ENCODE measurements around the gene TMEM123.
"Not testable (repeated sequence)": the region's sequence is repeated elsewhere in the genome, so short reads cannot be mapped to it uniquely, and the experiment has no call there.

TMEM123 gene

DNA sequence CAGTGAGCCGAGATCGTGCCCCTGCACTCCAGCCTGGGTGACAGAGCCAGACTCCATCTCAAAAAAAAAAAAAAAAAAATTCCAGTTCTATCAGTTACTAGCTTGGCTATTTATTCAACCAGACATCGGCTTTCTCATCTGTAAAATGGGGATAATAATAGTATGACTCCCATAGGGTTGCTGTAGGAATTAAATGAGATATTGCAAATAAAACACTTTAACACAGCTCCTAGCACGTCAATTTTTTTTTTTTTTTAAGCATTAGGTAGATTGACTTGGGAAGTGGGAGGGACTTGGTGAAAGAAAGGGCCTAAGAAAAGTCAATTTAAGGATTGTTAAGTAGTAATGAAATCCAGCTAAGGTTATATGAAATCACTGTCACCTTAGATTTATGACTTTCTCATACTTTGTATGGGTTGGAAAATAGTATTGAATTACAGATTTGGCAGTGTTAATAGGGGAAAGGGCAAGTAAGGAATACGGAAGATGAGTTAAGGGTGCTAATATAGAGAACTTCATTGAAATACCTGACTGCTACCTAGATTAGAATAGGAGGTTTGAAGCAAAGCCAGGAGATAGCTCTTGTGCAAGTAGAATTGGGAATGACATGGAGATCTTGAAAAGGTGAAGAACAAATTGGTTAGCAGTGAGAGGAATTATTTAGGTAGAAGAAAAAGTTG is 76.7 kb downstream of the TMEM123 start:
- ATAC-seq, result no peak
- TF ChIP-seq CREB5 (CRISPR knock-in tag; IDR thresholded peaks at IDR 0.05; ENCODE audit: low read depth) (no peak), CSDC2 (CRISPR knock-in tag; IDR thresholded peaks at IDR 0.05) (no peak), RARB (CRISPR knock-in tag; IDR thresholded peaks at IDR 0.05) (no peak), ESRRG (CRISPR knock-in tag; IDR thresholded peaks at IDR 0.05) (no peak), POU6F1 (CRISPR knock-in tag; IDR thresholded peaks at IDR 0.05; ENCODE audit: borderline replicate concordance, low read depth) (no peak), OSR1 (CRISPR knock-in tag; IDR thresholded peaks at IDR 0.05) (no peak)

DNA sequence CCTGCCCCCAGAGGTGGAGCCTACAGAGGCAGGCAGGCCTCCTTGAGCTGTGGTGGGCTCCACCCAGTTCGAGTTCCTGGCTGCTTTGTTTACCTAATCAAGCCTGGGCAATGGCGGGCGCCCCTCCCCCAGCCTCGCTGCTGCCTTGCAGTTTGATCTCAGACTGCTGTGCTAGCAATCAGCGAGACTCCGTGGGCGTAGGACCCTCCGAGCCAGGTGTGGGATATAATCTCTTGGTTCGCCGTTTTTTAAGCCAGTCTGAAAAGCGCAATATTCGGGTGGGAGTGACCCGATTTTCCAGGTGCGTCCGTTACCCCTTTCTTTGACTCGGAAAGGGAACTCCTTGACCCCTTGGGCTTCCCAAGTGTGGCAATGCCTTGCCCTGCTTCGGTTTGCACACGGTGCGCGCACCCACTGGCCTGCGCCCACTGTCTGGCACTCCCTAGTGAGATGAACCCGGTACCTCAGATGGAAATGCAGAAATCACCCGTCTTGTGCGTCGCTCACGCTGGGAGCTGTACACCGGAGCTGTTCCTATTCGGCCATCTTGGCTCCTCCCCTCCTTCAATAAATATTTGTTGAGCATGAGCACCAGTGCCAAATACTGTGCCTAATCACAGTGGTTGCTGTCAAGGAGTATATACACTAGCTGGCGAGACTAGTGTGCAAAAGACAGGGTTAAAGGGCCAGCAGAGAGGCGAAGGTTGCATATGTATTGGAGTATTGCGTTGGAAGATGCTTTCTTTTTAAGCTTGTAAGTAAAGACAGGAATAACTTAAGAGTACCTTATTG is 77.7 kb downstream of the TMEM123 start:
- ATAC-seq, result not testable (repeated sequence)

- no peak for ATAC-seq
- TF ChIP-seq ESRRG (CRISPR knock-in tag; IDR thresholded peaks at IDR 0.05), result no peak
- TF ChIP-seq CREB5 (CRISPR knock-in tag; IDR thresholded peaks at IDR 0.05; ENCODE audit: low read depth), result no peak
- no peak for TF ChIP-seq BACH2 (CRISPR knock-in tag; IDR thresholded peaks at IDR 0.05; ENCODE audit: borderline replicate concordance)
- no peak for TF ChIP-seq ZNF565 (CRISPR knock-in tag; conservative IDR thresholded peaks at IDR 0.05; ENCODE audit: low read depth)
- TF ChIP-seq ZFP3 (CRISPR knock-in tag; IDR thresholded peaks at IDR 0.05), result no peak
These were observed 84.1 kb downstream of the TMEM123 start for GRCh38 chr11:102368472-102368871.

DNA sequence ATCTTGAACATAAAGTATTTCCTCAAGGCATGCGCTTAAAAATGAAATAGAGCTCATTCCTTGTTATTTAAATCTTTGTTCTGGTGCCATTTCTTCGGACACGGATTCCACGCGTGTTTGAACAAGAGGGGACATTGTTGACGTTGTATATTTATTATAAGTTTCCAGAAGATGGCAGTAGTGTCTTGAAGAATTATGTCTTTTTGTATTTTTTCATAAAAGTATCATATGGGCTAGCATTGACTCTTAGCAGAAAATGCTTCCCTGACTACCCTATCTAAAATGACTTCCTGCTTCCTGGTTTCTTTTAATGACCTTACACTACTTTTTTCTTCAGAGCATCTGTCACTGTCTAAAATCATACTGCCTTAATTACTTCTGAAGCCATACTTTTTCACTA is 85.2 kb downstream of the TMEM123 start:
- no peak for TF ChIP-seq PPARA (CRISPR knock-in tag; IDR thresholded peaks at IDR 0.05; ENCODE audit: borderline replicate concordance)
- TF ChIP-seq ZNF8 (CRISPR knock-in tag; IDR thresholded peaks at IDR 0.05), result no peak
- no peak for TF ChIP-seq CSDC2 (CRISPR knock-in tag; IDR thresholded peaks at IDR 0.05)
- no peak for TF ChIP-seq TOX (CRISPR knock-in tag; IDR thresholded peaks at IDR 0.05; ENCODE audit: borderline replicate concordance)
- TF ChIP-seq CREB5 (CRISPR knock-in tag; IDR thresholded peaks at IDR 0.05; ENCODE audit: low read depth), result no peak
- no peak for TF ChIP-seq TCF4 (CRISPR knock-in tag; IDR thresholded peaks at IDR 0.05; ENCODE audit: borderline replicate concordance)
- TF ChIP-seq ZNF565 (CRISPR knock-in tag; conservative IDR thresholded peaks at IDR 0.05; ENCODE audit: low read depth), result no peak
- no peak for TF ChIP-seq ZC3H10 (CRISPR knock-in tag; IDR thresholded peaks at IDR 0.05)
- TF ChIP-seq POU6F1 (CRISPR knock-in tag; IDR thresholded peaks at IDR 0.05; ENCODE audit: borderline replicate concordance, low read depth), result no peak
- no peak for TF ChIP-seq ESRRG (CRISPR knock-in tag; IDR thresholded peaks at IDR 0.05)
- no peak for TF ChIP-seq BACH2 (CRISPR knock-in tag; IDR thresholded peaks at IDR 0.05; ENCODE audit: borderline replicate concordance)
- TF ChIP-seq SNAI2 (CRISPR knock-in tag; IDR thresholded peaks at IDR 0.05), result no peak
- ATAC-seq, result peak; percentile 55; the same call in 2 of the 3 replicates

DNA sequence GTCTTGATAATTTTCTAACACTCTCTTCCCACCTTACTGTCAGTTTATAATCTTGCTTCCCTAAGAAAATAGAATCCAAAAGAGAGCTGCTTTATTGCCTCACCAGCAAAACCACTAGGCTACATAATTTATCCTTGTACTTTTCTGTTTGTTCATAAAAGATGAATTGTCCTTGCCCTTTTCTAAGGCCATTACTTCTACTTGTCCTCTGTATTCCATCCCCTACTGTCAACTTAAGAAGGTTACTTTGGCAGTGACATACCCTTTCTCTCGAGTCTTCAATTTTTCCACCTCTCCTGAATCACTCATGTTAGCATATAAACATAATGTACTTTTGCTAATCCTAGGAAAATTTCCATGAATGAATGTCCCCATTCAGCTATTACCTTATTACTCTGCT is 87.6 kb downstream of the TMEM123 start:
- TF ChIP-seq TOX (CRISPR knock-in tag; IDR thresholded peaks at IDR 0.05; ENCODE audit: borderline replicate concordance), result no peak
- no peak for TF ChIP-seq ZNF70 (CRISPR knock-in tag; IDR thresholded peaks at IDR 0.05)
- TF ChIP-seq RARB (CRISPR knock-in tag; IDR thresholded peaks at IDR 0.05), result no peak
- TF ChIP-seq CSRNP3 (CRISPR knock-in tag; IDR thresholded peaks at IDR 0.05), result no peak
- TF ChIP-seq ZNF8 (CRISPR knock-in tag; IDR thresholded peaks at IDR 0.05), result no peak
- no peak for TF ChIP-seq ARNTL (CRISPR knock-in tag; IDR thresholded peaks at IDR 0.05; ENCODE audit: borderline replicate concordance, low read depth)
- TF ChIP-seq SNAI2 (CRISPR knock-in tag; IDR thresholded peaks at IDR 0.05), result no peak
- TF ChIP-seq OSR1 (CRISPR knock-in tag; IDR thresholded peaks at IDR 0.05), result no peak
- no peak for TF ChIP-seq PATZ1 (CRISPR knock-in tag; IDR thresholded peaks at IDR 0.05; ENCODE audit: borderline replicate concordance)
- no peak for TF ChIP-seq ZFP3 (CRISPR knock-in tag; IDR thresholded peaks at IDR 0.05)
- no peak for TF ChIP-seq ZFP30 (CRISPR knock-in tag; IDR thresholded peaks at IDR 0.05)
- no peak for ATAC-seq
